ENCODE results near the gene P2RY13. TPM values are rescaled to one million over a fixed set of nuclear protein-coding genes. Genes with fewer than 3 reads are reported as not detected.

The P2RY13 gene
- total and polyA plus RNA-seq, 2 of the 4 experiments (the other 2 are of a cell fraction), result not detected

DNA sequence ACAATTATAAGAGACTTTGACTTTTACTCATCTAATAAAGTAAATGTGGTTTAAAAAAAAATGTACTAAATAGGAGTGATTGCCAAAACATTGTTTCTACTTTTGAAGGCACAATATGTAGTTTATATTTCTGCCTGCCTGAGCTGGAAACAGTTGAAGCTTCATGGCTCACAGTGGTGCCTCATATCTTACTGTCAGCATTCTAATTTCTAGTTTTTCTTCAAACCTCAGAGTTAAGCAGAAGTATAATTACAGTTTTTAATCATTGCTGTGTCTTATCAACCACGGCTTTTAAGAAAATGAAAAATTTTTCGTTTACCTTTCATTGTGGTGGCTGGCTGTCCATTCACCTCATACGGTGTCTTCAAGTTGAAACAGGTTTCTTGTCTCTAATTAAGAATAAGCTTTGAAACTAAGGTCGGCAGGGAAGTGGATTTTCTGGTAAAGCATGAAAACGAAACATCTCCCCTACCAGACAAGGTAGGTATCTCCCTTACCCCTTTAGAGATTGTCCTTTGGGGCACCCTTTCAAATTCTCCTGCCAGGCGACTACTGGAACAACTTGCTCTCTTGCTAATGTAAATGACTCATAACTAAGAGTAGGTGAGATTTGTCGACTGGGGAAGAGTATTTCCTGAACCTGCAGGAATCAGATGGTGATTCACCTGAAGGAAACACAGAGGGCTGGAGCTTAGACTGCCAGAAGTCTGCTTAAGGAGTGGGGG, 12.9 kb downstream of the P2RY13 start, which contains the start of gene GPR87:
TSS of gene GPR87 (minus strand) at position 554 of the 725 bp plus-strand sequence. CDS start 16,720 bp downstream, outside the sequence.
- intact Hi-C loops (cut with micrococcal nuclease), result no loop called here
- POLR2A ChIA-PET (ENCODE audit: unreplicated experiment), result no interaction called here

More for the DNA sequence above, 12.9 kb downstream of the P2RY13 start, which contains the start of gene GPR87:
- peak within 1 kb of the TSS; percentile 75 for H2BK20ac ChIP-seq (ENCODE audit: low read depth, low read length)
- dilution Hi-C loops (cut with HindIII; ENCODE audit: low sequenced_read_pairs, unreplicated experiment), result no loop called here
- no peaks in the 10 kb centered on the region for H3K27me3 ChIP-seq (ENCODE audit: control insufficient read depth, insufficient read depth, low read length)
- no peak within 1 kb of the TSS; the same call in 1 of the 2 replicates for H3K4ac ChIP-seq (ENCODE audit: low read depth, low read length)
- peaks cover 6% of the 10 kb centered on the region; the same call in 1 of the 2 replicates for H3K9me1 ChIP-seq (ENCODE audit: insufficient read depth, low read length)
- BruUV-seq (replicated peaks), result no TSS peak
- peak within 1 kb of the TSS; percentile 32 for H3K27ac ChIP-seq (ENCODE audit: insufficient read depth, low read length)
- 0 out of 2 replicates have a peak within 1 kb of the TSS, but pooled peaks have one; percentile 82 for H3K23ac ChIP-seq (ENCODE audit: low read depth, low read length)
- H3K14ac ChIP-seq (replicated peaks; ENCODE audit: low read depth, low read length), result 0 out of 2 replicates have a peak within 1 kb of the TSS, but pooled peaks have one; percentile 37
- WGBS, 2 experiments (ENCODE audit: extremely low coverage in 2 of 2, insufficient read length in 1 of 2), result no CpG with 5 or more reads among the region's 7 CpGs
- H4K91ac ChIP-seq (ENCODE audit: insufficient read depth, low read depth, low read length), result no peak within 1 kb of the TSS; the same call in 1 of the 2 replicates
- no peaks in the 10 kb centered on the region for H3K79me1 ChIP-seq (ENCODE audit: low read depth in 1 of 2, low read length in 2 of 2)
- no peak within 1 kb of the TSS for H3K9ac ChIP-seq (ENCODE audit: low read depth, low read length)
- CTCF ChIA-PET, result interaction anchor here (1.0 to 1.2 kb wide), 2 partner anchors 11 kb away, joined by 3 to 8 read pairs; no protein-coding TSS in a partner anchor
- H3K4me1 ChIP-seq (ENCODE audit: control insufficient read depth, insufficient read depth, low read length), result peaks cover 14% of the 10 kb centered on the region
- peak within 1 kb of the TSS; percentile 46 for H2BK5ac ChIP-seq (ENCODE audit: low read depth, low read length, poor library complexity, severe bottlenecking)
- peak within 1 kb of the TSS in 1 of 2 experiments; percentile 71; a peak in 2 of 4 replicates for H4K8ac ChIP-seq (ENCODE audit: low read depth in 2 of 2, low read length in 2 of 2)
- peaks cover 5% of the 10 kb centered on the region for H3K9me3 ChIP-seq (ENCODE audit: control insufficient read depth, insufficient read depth, low read length)
- TF ChIP-seq MAFK (IDR thresholded peaks at IDR 0.05; ENCODE audit: low read depth, low read length), result no peak
- no peak for TF ChIP-seq RFX5 (IDR thresholded peaks at IDR 0.05; ENCODE audit: low read depth, low read length)
- no peak for TF ChIP-seq POLR2A (IDR thresholded peaks at IDR 0.05; ENCODE audit: low read depth, low read length)
- TF ChIP-seq, protein P1, sequence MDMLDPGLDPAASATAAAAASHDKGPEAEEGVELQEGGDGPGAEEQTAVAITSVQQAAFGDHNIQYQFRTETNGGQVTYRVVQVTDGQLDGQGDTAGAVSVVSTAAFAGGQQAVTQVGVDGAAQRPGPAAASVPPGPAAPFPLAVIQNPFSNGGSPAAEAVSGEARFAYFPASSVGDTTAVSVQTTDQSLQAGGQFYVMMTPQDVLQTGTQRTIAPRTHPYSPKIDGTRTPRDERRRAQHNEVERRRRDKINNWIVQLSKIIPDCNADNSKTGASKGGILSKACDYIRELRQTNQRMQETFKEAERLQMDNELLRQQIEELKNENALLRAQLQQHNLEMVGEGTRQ (IDR thresholded peaks at IDR 0.05; ENCODE audit: low read depth, low read length), result no peak
- no peak for TF ChIP-seq SMC3 (IDR thresholded peaks at IDR 0.05; ENCODE audit: low read depth, low read length)
- no peak for TF ChIP-seq MXI1 (IDR thresholded peaks at IDR 0.05; ENCODE audit: borderline replicate concordance, low read depth, low read length)
- no peak for TF ChIP-seq FOS (IDR thresholded peaks at IDR 0.05; ENCODE audit: low read depth, low read length)
- TF ChIP-seq NFE2L2 (IDR thresholded peaks at IDR 0.05; ENCODE audit: low read depth, low read length), result no peak
- TF ChIP-seq CTCF (conservative IDR thresholded peaks at IDR 0.05; ENCODE audit: low read depth, low read length), result no peak
- no peak for TF ChIP-seq BHLHE40 (IDR thresholded peaks at IDR 0.05; ENCODE audit: low read depth, low read length)
- peak within 1 kb of the TSS; percentile 83 for H3K18ac ChIP-seq (ENCODE audit: low read depth, low read length)
- H2AFZ ChIP-seq (replicated peaks; ENCODE audit: low read length, poor library complexity), result no peak within 1 kb of the TSS
- no peaks in the 10 kb centered on the region for H4K20me1 ChIP-seq (ENCODE audit: insufficient read depth, low read length)
- H3K56ac ChIP-seq (ENCODE audit: extremely low read depth, insufficient read depth, low read length), result no peak within 1 kb of the TSS
- H4K5ac ChIP-seq (ENCODE audit: low read depth, low read length), result peak within 1 kb of the TSS; percentile 64; the same call in 1 of the 2 replicates
- no peak within 1 kb of the TSS for H3K4me3 ChIP-seq (ENCODE audit: insufficient read depth, low read depth, low read length)
- ATAC-seq (ENCODE audit: low read depth) (no peak), DNase-seq (peak; percentile 49)
- no peaks in the 10 kb centered on the region for H3K36me3 ChIP-seq (ENCODE audit: control insufficient read depth, insufficient read depth, low read length)
- H2AK5ac ChIP-seq (ENCODE audit: low read depth, low read length), result peak within 1 kb of the TSS; percentile 33; the same call in 1 of the 2 replicates
- H2BK15ac ChIP-seq (ENCODE audit: low read depth, low read length), result peak within 1 kb of the TSS; percentile 72; the same call in 2 of the 3 replicates
- no peak within 1 kb of the TSS for H2AK9ac ChIP-seq (replicated peaks; ENCODE audit: low read depth, low read length, poor library complexity)
- in situ Hi-C loops (cut with MboI; ENCODE audit: low sequenced_read_pairs), result no loop called here
- H2BK120ac ChIP-seq (ENCODE audit: low read depth, low read length), result peak within 1 kb of the TSS; percentile 66
- no peak within 1 kb of the TSS for H3K4me2 ChIP-seq (ENCODE audit: low read depth, low read length)

Measured in IMR-90 (cell line).